Measurements from ENCODE around the gene FOXD4. TPM values are rescaled to one million over a fixed set of nuclear protein-coding genes. Genes with fewer than 3 reads are reported as not detected.
"Not testable (repeated sequence)": the region's sequence is repeated elsewhere in the genome, so short reads cannot be mapped to it uniquely, and the experiment has no call there.

The FOXD4 gene
- total and polyA plus RNA-seq, 2 of the 8 experiments (the other 6 are each of a cell fraction or from before 2014, with no cell fraction given) = 0.03 TPM; not detected in 1

DNA sequence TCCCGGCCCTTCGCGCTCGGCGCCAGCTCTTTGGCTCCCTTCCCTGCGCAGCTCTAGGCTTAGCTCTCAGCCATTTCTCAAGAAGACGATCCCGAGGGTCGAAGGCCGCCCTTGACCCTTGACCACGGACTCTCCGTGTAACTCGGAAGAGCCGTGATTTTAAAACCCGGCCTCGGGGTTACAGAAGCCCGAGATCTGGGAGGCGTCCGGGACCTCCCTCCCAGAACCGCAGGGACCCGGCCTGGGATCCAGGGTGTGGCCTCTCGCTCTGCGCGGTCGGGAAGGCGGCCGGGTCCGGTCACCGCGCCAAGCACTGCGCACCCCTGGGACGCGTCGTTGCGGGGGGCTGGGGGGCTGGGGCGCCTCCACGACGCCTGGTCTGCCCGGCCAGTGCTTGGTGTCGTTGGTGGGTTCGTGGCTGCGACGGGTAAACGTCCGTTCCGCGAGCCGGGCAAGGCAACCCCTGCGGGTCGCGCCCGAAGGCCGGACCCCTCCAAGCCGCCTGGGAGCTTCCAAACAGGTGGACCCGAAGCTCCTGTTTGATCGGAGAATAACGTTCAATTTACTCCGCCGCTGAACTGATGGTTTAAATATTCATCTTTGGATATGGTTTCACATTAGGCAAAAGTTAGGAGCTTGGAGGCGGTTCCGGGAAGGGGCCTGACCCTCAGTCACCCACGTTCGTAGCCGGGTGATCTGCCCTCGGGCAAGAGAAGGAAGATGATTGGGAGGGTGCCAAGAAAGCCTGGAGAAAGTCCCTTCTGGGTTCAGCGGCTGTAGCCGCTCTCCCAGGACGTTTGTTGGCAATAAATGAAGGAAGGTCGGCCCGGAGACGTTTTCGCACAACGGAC is 3.7 kb downstream of the FOXD4 start:
- H4K91ac ChIP-seq (replicated peaks; ENCODE audit: insufficient read length, low read length); FAIRE-seq; H3K23ac ChIP-seq (ENCODE audit: insufficient read length); H4K20me1 ChIP-seq (replicated peaks in 1 of 2; ENCODE audit: control insufficient read depth in 1 of 2, insufficient read depth in 2 of 2, low read length in 2 of 2); H3K18ac ChIP-seq (ENCODE audit: extremely low read depth, low read length); H3K79me2 ChIP-seq (ENCODE audit: control insufficient read depth in 1 of 2, insufficient read depth in 2 of 2, low read length in 2 of 2); H4K8ac ChIP-seq (ENCODE audit: extremely low read depth, insufficient read depth, low read length); H3K4ac ChIP-seq (replicated peaks; ENCODE audit: insufficient read length, low read depth, low read length); H2BK12ac ChIP-seq (ENCODE audit: low read depth, low read length); H3K27ac ChIP-seq (ENCODE audit: low read depth, low read length); H4K5ac ChIP-seq (ENCODE audit: insufficient read length, low read depth, low read length); H3K4me1 ChIP-seq (replicated peaks in 1 of 4; ENCODE audit: control insufficient read depth in 3 of 4, insufficient read depth in 4 of 4, low read length in 3 of 4); H3K79me1 ChIP-seq (ENCODE audit: low read depth, low read length); H2BK5ac ChIP-seq (ENCODE audit: low read depth, low read length); H2BK15ac ChIP-seq (ENCODE audit: low read length); H3K14ac ChIP-seq (ENCODE audit: insufficient read length); H3K9me3 ChIP-seq (ENCODE audit: insufficient read depth in 2 of 2, low read depth in 1 of 2, low read length in 1 of 2); H3K36me3 ChIP-seq (ENCODE audit: control insufficient read depth in 2 of 4, insufficient read depth in 4 of 4, low read length in 3 of 4); H3K56ac ChIP-seq (replicated peaks; ENCODE audit: insufficient read length, low read depth, low read length); H3K23me2 ChIP-seq (ENCODE audit: low read depth, low read length); H2AK5ac ChIP-seq (ENCODE audit: low read depth, low read length); POLR2A ChIA-PET (ENCODE audit: partially characterized antibody); H2BK120ac ChIP-seq (replicated peaks; ENCODE audit: low read depth, low read length); H2BK20ac ChIP-seq (ENCODE audit: low read length); CTCF ChIA-PET (ENCODE audit: partially characterized antibody); H3K9ac ChIP-seq (replicated peaks in 1 of 4; ENCODE audit: extremely low read depth in 1 of 4, low read depth in 3 of 4, low read length in 3 of 4): not testable (repeated sequence)
- Histone ChIP-seq H2AFZ (ENCODE audit: low read length) (peak overlapping the region; percentile 31; the same call in 1 of the 2 replicates), H3K4me3 (ENCODE audit: extremely low read depth in 1 of 4, insufficient read depth in 2 of 4, low read depth in 3 of 4, low read length in 4 of 4) (peak overlapping the region; percentile 21 to 54 (median 29); a peak in 4 of 8 replicates), H3K4me2 (ENCODE audit: insufficient read depth in 1 of 2, low read depth in 2 of 2, low read length in 2 of 2) (peak overlapping the region; percentile 70 to 73), H3K27me3 (replicated peaks in 1 of 4; ENCODE audit: control insufficient read depth in 3 of 4, extremely low read depth in 1 of 4, insufficient read depth in 3 of 4, low read length in 3 of 4) (peaks cover 37 to 70% (median 55%) of the 10 kb centered on the region in 4 experiments)
- peak in 1 of 2 experiments; percentile 66 for DNase-seq (ENCODE audit: low read depth in 1 of 2, low spot score in 2 of 2)
- WGBS, 2 experiments (ENCODE audit: extremely low coverage in 1 of 2, insufficient coverage in 1 of 2, insufficient read length in 1 of 2, insufficient replicate concordance in 2 of 2, low coverage in 1 of 2, low lambda C conversion rate in 2 of 2, missing lambda C conversion rate in 1 of 2) = 1% methylated on average over 31 of the region's 73 CpGs; no CpG with 5 or more reads in 1 of the 2 experiments
- TF ChIP-seq EZH2 (IDR thresholded peaks at IDR 0.05; ENCODE audit: low read depth, low read length, severe bottlenecking) = peak; percentile 77
- peak; percentile 61 for TF ChIP-seq SUZ12 (IDR thresholded peaks at IDR 0.05; ENCODE audit: low read length)
- TF ChIP-seq KDM4A (IDR thresholded peaks at IDR 0.05; ENCODE audit: low read depth, low read length, severe bottlenecking) = peak; percentile 2

All from H1 (cell line).